DMS 273 (cell line): ENCODE measurements around the gene RNF38.
A peak's percentile ranks its signal among the peaks of the same experiment; 100 is the strongest.
"Not testable (repeated sequence)": the region's sequence is repeated elsewhere in the genome, so short reads cannot be mapped to it uniquely, and the experiment has no call there.

Experiments
- DNase-seq: peaks from one replicate; lab custom pipeline; 2025; ENCODE audit not compliant: unreplicated experiment; lab: John Stamatoyannopoulos, UW

Gene RNF38

DNA sequence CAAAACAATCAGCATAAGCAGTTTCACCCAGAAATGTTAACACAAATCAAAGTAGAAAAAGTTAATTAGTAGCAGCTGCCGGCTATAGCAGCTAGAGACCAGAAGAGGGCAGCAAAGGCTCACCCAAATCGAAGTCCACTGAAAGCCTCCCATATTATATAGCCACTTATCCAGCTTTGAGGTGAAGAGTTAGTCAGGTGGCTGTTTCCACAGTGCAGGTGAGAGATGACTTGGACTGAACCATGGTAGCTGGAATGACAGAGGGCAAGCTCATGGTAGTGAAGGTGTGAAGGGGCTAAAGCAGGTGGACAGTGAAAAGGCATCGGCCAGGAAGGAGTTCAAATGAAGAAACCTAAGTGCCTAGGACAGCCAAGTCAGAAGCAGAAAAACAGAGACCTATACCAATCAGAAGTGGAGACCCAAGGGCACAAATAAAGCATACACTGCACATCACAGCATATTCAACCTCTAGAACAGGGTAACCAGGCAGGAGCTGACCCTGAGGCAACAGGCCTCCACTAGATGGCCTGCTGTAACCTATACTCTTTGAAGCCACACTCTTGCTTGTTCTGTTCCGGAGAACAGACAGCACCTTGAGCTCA, 7.2 kb upstream of the RNF38 start:
- DNase-seq: peak; percentile 76

DNA sequence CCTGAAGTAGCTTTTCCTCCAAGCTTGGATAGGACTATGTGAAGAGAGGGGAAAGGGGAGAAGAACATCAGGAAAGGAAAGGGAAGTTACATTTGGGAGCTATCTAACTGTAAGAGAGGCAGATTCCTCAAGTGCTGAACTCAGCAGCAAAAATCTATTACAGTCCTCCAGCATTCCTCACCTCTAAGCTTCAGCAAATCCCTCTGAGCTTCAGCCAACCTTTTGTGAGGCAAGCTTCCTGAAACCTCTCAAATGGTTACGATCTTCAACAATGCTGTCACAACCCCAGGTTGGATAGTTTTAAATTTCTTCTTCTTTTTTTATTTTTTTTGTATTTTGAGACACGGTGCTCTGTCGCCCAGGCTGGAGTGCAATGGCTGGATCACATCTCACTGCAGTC, 2.5 kb upstream of the RNF38 start:
- DNase-seq: no peak

DNA sequence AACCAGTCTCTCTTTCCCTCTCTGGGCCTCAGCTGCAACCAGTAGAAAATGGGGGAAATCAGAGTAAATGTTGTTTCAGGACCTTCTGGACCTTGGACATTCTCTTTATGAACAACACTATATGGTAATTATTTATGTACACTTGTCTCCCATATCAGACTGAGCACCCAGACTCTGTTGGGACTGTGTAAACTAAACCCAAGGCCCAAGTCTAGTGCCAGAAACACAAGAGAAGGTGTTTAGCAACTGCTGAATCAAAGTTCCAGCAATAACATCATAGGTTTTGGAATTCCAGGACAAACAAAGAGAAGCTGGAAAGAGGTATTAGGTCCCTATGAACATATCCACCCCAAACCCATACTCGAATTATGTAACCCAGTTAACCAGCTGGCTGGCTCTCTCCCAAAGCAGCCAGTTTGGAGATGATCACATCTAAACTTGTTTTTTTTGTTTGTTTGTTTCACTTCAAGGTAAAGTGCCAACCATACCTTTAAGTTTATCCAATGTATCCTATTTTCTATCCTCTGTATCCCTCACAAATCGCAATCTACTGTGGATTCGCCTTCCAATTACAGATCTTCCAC, 1.9 kb upstream of the RNF38 start:
- DNase-seq: no peak

DNA sequence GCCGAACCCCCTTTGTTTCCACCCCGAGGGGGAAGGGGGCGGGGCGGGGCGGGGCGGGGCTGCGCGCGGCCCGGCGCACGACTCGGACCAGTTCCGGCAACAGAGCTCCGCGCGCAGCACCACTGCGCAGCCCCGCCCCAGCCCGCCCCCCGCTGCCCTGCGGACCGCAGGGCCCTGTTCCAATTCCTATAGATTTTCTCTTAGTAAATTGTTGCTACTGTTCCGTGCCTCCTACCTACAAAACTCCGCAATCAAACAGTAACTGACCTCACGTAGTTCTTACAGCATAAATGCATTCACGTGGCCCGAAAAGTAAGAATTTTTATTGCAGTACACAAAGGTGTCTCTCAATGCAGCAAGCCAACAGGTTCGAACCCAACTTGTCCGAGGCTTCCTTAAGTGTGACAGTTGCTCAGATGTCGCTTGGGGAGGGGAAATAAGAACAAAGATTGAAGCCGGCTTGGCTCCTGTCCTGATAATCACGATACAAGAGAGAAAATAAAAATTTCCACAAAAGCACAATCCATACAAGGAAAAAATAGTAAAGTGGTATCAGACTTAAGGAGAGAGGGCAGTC, 1.2 kb upstream of the RNF38 start:
- DNase-seq: peak; percentile 94

DNA sequence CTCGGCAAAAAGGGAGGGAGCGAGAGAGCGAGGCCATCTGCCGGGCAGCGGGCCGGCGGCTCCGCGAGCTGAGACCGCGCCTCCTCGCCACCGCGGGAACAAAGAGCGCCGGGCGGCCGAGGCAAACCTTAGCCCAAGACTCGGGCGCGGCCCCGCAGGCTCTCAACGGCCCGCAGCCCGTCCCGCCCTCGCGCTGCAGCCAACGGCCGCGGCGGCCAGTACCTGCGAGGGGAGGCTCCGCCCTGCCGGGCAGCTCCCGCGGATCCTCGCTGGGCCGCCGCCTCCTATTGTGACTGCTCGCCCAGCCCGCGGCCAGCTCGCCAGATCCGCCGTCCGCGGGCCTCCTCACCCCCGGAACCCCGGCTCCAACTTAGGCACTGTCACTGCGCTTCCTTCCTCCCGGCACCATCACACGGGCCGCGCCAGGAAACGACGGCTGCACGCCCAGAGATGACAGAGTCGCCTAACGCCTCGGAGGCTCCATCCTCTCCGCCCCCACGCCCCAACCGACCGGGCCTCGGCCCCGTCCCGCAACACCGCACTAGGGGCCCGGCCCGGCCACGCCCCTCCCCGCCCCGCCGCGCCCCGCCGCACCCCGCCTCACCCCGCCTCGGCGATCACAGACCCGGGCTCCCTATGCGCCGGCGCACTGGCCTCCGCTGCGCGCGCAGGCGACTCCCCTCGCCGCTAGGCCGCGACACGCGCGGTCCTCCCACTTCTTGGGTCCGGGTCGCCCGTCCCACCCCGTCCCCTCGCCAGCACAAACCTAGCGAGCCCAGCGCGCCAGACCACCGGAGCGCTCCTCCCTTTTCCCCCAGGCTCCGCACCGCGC, 479 bp upstream of the RNF38 start:
- peak; percentile 95 for DNase-seq

DNA sequence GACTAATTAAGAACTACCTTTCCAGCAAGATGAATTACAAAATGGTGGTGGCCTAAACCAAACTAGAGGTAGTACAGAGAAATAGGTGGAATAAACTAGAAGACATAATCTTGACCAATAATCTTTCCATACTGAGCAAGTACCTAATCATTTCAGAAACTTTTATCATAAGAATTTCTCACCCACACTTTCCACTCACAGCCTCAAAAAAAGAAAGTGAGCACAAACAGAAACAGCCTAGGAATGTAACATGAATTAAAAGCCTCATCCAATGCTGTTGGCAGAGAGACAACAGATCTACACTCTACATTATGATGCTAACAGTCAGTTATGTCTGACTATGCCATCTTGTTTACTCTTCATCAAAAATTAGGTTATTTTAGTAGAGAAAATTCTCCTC, 1.3 kb downstream of the RNF38 start:
- no peak for DNase-seq

DNA sequence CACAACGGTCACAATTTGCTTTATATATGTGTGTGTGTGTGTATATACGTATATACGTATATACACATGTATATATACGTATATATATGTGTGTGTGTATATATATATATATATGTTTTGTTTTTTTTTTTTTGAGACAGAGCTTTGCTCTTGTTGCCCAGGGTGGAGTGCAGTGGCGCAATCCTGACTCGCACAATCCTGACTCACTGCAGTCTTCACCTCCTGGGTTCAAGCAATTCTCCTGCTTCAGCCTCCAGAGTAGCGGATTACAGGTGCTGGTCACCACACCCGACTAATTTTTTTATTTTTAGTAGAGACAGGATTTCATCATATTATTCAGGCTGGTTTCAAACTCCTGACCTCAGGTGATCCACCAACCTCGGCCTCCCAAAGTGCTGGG, 3.1 kb downstream of the RNF38 start:
- no peak for DNase-seq

DNA sequence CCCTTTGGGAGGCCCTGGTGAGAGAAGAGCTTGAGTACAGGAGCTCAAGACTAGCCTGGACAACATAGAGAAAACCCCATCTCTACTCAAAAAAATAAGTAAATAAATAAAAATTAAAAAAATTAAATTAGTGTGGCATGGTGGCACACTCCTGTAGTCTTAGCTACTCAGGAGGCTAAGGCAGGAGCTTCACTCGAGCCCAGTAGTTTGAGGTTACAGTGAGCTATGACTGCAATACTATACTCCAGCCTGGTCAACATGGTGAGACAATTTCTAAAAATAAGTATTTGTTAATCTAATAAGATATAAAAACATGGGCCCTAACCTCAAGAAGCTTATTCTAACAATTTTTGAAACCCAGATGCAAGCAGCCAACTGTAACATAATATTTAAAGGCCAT, 7.6 kb downstream of the RNF38 start:
- DNase-seq: no peak

DNA sequence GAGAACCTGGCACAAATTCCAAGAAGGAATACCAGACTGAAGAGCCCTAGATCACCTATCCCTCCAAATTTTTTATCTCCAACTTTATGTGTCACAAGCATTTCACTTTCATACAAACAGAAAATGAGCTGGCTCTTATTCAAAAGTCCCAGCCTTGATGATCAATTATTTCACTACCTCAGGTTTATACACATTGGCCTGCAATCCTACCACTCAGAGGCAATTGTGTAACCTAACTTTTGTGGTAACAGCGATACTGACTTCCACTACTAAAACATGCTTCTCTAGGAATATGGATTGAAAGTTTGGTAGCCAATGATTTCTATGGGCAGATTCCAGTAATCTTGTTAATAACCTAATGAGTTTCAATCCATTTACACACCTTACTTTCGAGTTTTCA, 10.5 kb downstream of the RNF38 start:
- no peak for DNase-seq

DNA sequence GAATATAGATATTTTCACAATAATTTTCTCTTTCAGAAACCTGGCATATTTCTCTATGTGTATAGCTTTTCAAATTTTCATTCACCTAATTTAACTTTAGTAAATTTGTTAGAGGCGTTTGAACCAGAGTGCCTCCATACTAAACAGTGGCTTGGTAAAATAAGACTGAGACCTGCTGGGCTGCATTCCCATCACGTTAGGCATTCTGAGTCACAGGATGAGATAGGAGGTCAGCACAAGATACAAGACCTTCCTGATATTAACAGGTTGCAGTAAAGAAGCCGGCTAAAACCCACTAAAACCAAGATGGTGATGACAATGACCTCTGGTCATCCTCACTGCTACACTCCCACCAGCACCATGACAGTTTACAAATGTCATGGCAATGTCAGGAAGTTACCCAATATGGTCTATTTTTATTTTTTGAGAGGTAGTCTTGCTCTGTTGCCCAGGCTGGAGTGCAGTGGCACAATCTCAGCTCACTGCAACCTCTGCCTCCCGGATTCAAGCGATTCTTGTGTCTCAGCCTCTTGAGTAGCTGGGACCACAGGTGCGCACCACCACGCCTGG, 13.6 kb downstream of the RNF38 start:
- not testable (repeated sequence) for DNase-seq

DNA sequence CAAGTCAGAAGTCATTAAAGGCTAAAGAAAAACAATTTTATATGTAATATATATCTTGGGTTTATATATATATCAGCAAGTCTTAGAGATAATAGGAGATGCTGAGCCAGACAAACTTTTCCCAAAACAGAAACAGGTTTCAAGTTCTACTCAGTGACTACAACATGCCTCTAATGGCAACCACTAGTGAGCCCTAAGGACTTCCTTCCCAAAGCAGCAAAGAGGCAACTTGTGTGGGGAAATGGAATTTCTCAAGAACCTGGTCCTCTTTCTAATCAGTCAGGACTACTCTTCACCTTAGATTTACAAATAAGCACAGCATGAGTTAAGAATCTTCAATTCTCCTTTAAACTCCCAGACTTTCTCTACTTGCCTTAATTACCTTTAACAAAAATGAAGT, 17.6 kb downstream of the RNF38 start:
- no peak for DNase-seq

DNA sequence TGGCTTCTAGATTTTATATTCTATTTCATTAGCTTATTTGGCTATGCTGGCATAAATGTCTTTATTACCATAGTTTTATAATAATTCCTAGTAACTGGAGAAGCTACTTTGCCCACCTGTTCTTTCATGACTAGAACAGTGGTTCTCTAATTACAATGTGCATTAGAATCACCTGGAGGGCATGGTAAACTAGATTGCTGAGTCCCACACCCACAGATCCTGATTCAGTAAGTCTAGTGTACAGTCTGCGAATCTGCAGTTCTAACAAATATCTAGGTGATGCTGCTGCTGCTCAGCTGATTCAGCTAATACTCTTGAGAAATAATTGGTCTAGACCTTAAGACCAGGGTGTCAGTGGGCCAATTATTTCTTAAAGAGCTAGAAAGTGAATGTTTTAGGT, 35.5 kb downstream of the RNF38 start:
- no peak for DNase-seq

DNA sequence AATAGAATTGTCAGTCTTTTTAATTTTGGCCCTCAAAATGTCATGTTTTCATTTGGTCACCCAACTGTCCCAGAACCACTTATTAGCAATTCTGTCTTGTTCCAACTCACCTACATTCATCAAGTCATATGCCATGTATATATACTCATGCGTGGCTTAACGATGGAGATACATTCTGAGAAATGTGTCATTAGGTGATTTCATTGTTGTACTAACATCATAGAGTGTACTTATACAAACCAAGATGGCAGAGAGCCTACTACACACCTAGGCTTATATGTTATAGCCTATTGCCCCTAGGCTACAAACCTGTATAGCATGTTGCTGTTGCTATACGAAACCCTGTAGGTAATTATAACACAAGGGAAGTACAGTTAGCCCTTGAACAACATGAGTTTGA, 36.6 kb downstream of the RNF38 start:
- no peak for DNase-seq

DNA sequence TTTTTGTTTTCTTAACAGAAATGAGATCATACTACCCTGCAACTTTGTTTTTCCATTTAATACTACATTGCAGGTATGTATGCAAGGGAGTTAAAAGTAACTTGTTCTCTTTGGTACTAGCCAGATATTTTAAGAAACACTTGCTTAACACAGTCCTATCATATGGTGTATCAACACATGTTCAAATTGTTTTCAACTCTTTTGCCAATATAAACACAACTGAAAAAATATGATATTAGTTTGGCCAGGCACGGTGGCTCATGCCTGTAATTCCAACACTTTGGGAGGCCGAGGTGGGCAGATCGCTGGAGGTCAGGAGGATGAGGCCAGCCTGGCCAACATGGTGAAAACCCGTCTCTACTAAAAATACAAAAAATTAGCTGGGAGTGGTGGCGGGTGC, 41.6 kb downstream of the RNF38 start:
- DNase-seq: no peak

DNA sequence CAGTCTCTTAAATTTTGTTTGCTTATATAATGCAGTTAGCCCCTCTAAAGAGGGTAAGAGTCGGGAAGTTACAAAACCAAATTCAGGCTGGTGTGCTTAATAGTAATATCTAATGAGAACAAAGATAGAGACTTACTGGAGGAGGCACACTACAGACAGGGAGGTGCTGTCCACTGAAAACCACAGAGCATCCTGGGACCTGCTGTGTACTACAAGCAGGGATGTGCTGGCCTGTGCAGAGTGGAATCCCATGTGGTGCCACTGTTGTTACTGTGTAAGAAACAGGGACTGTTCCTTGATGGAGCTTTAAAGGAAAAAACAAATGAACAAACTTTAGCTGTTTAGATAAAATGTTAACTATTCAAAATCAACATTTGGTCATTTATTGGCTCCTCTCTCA, 42.4 kb downstream of the RNF38 start:
- DNase-seq: no peak

DNA sequence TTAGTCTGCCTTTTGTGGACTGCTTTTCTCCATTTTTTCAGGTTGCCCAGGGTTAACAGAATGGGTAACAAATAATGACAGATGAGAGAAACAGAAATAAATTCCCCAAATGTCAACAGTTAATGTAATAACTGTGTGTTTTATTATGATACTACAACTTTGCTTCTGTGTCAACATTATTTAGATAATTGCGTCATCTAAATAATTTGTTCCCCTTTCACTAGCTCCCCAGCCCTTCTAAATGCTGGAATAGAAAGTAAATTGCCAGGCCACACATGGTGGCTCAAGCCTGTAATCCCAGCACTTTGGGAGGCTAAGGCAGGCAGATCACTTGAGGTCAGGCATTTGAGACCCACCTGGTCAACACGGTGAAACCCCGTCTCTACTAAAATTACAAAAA, 53.5 kb downstream of the RNF38 start:
- DNase-seq: no peak

DNA sequence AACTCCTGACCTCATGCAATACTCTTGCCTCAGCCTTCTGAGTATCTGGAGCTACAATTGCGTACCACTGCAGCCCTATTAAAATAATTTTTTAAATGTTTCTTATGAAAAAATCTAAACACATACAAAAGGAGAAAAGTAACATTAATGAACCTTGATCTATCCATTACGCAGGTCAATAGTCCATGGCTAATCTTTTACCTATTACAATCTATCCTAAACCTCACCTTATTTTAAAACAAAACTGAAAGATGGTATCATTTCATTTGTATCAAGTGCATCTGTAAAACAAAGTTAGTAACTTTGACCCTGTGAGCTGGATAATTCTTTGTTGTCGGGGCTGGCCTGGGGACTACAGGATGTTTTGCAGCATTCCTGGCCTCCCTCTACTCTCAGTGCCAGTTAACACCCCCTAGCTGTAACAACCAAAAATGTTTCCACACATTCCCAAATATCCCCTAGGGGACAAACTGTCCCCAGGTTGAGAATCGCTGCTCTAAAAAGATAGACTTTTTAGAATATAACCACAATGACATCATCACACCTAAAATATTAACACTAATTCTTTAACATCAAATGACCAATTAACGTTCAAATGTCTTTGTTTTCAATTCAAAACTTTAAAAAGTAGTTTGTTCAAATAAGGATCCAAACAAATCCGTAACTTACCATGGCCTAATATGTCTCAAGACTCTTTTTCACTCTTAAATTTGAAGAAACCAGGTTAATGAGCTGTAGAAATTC, 54.8 kb downstream of the RNF38 start:
- DNase-seq: no peak

DNA sequence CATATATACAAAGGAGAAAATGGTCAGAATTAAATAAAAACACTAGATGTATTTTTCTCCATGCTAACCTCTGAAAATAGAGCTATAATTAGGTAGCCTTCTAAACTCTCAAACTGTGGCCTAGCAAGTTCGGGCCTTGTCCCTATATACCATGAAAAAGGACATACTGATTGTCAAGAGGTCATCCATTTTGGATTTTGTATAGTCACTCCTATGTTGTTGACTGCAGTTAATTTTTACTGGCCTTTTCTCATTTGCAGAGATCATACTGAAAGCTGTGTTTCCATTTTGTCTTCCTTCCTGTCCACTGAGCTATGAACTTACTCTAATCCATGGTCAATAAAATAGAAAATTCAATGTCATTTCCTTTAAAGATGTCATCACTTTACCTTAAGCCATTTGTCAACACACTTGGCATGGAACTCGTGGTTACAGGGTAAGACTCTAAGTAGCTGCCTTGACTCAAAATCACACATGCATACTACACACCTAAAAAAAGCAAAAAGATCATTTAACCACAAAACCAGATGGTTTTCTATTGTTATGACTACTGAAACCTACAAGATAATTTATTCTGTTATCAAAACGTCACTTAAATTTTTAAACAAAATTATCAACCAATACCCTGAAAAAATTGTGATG, 58.0 kb downstream of the RNF38 start:
- DNase-seq: no peak

DNA sequence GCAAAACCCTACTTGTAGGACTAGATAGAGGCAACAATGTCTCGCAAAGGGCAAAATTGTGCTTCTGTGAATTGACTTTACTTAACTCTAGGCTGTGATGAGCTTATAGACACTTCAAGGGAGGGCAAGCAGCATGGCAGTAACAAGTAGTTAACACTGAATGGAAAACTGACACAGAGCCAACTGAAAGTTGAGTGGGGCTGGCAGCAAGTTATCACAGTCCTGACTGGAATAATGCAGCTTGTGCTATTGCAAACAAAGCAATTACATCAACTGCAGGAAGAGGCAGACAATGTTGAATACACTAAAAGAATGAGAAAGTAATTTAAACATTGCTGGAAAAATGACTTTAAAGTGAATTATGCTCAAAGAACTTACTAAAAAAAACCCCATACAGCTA, 62.2 kb downstream of the RNF38 start:
- DNase-seq: peak; percentile 40

DNA sequence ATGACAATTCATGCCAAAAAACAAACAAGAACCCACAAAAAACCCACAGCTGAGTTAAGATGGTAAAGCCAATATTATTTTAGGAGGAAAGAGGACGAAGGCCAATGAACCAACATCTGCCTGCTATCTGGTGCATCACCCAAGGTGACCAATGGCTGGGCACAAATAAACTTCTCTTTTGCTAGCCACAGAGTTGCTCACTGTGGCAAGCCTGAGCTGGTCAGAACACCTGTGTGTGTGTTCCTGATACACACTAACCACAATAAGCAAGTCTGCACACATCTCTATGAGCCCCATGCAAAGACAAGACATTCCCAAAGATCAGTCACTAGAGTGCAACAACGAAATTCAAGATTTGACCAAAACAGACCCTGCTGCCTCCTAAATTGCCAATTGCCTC, 63.1 kb downstream of the RNF38 start:
- no peak for DNase-seq
